GM23338 (cell line): ENCODE measurements around the gene UGDH. TPM values are rescaled to one million over a fixed set of nuclear protein-coding genes. Genes with fewer than 3 reads are reported as not detected.

Experiments used
- ATAC-seq: fragments of 200-7000 bp; cut with Tn5 transposase; 3 replicates; pipeline ENCODE4 v1.9.1; 2020
- DNase-seq: peaks from one replicate; pipeline ENCODE4 v3.0.0-alpha.2; 2015; ENCODE audit warnings: low spot score
- H2AFZ ChIP-seq: fragments of 200-600 bp; sonication (generic); 2 replicates; pipeline ENCODE4 v1.8.0; 2016; ENCODE audit warnings: antibody characterized with exemption, mild to moderate bottlenecking, moderate library complexity
- H3F3A ChIP-seq: fragments of 200-600 bp; sonication (generic); replicated peaks from 2 replicates; pipeline ENCODE4 v1.8.0; 2017; ENCODE audit warnings: antibody characterized with exemption, mixed run types, low read depth
- H3K27ac ChIP-seq: fragments of 200-600 bp; sonication (generic); 2 replicates; pipeline ENCODE4 v1.6.1; 2016; ENCODE audit warnings: low read depth
- H3K27me3 ChIP-seq: fragments of 200-600 bp; sonication (generic); 2 replicates; pipeline ENCODE4 v1.8.0; 2016; ENCODE audit warnings: mild to moderate bottlenecking, mixed run types, moderate library complexity; ENCODE audit not compliant: insufficient read depth
- H3K36me3 ChIP-seq: fragments of 200-600 bp; sonication (generic); 2 replicates; pipeline ENCODE4 v1.8.0; 2016; ENCODE audit warnings: mild to moderate bottlenecking; ENCODE audit not compliant: insufficient read depth
- H3K4me1 ChIP-seq: fragments of 200-600 bp; sonication (generic); 2 replicates; pipeline ENCODE4 v1.8.0; 2016; ENCODE audit warnings: mild to moderate bottlenecking, moderate library complexity; ENCODE audit not compliant: insufficient read depth
- H3K4me2 ChIP-seq: fragments of 200-600 bp; sonication (generic); 2 replicates; pipeline ENCODE4 v1.7.1; 2017; ENCODE audit warnings: mixed run types
- H3K4me3 ChIP-seq: fragments of 200-600 bp; sonication (generic); 2 replicates; pipeline ENCODE4 v1.6.1; 2016; ENCODE audit warnings: mixed run types
- H3K79me2 ChIP-seq: fragments of 200-600 bp; sonication (generic); replicated peaks from 2 replicates; pipeline ENCODE4 v1.8.0; 2017; ENCODE audit warnings: mild to moderate bottlenecking; ENCODE audit not compliant: insufficient read depth
- H3K9me2 ChIP-seq: fragments of 200-600 bp; sonication (generic); 2 replicates; pipeline ENCODE4 v1.8.0; 2017; ENCODE audit not compliant: insufficient read depth
- H4K20me1 ChIP-seq: fragments of 200-600 bp; sonication (generic); replicated peaks from 2 replicates; pipeline ENCODE4 v1.8.0; 2017; ENCODE audit warnings: mild to moderate bottlenecking; ENCODE audit not compliant: insufficient read depth
- H3K27ac Mint-ChIP-seq: 2 replicates; pipeline ENCODE4 v1.8.0; 2020; ENCODE audit warnings: inconsistent platforms, mild to moderate bottlenecking, moderate library complexity, mixed read lengths
- H3K27me3 Mint-ChIP-seq: 3 replicates; pipeline ENCODE4 v1.8.0; 2022; ENCODE audit warnings: low read depth, mild to moderate bottlenecking, moderate library complexity, mixed read lengths, inconsistent platforms; ENCODE audit not compliant: insufficient read depth, poor library complexity
- H3K36me3 Mint-ChIP-seq: 3 replicates; pipeline ENCODE4 v1.8.0; 2021; ENCODE audit warnings: low read depth, mild to moderate bottlenecking, inconsistent platforms, moderate library complexity, mixed read lengths
- H3K4me1 Mint-ChIP-seq: 3 replicates; pipeline ENCODE4 v1.8.0; 2020; ENCODE audit warnings: mild to moderate bottlenecking, inconsistent platforms, mixed read lengths
- H3K4me3 Mint-ChIP-seq: 3 replicates; pipeline ENCODE4 v1.8.0; 2021; ENCODE audit warnings: moderate library complexity, mild to moderate bottlenecking, inconsistent platforms, mixed read lengths
- H3K9me3 Mint-ChIP-seq: 3 replicates; pipeline ENCODE4 v1.8.0; 2020; ENCODE audit warnings: moderate library complexity, mild to moderate bottlenecking, inconsistent platforms, mixed read lengths
- CREB1 ChIP-seq: fragments of 250-450 bp; sonication (Bioruptor Pico); IDR thresholded peaks from 2 replicates; pipeline ENCODE4 v1.5.0; 2020; ENCODE audit warnings: low read depth, mild to moderate bottlenecking, moderate library complexity
- EZH2 ChIP-seq: fragments of 200-600 bp; sonication (generic); IDR thresholded peaks from one replicate; pipeline ENCODE4 v1.8.0; 2017; ENCODE audit warnings: antibody characterized with exemption, mild to moderate bottlenecking, low read depth; ENCODE audit not compliant: unreplicated experiment
- EZH2phosphoT487 ChIP-seq: fragments of 200-600 bp; sonication (generic); IDR thresholded peaks from one replicate; pipeline ENCODE4 v1.8.1; 2018; ENCODE audit warnings: antibody characterized with exemption; ENCODE audit not compliant: unreplicated experiment
- JUNB ChIP-seq: IDR thresholded peaks from one replicate; pipeline ENCODE4 v1.6.1; 2016; ENCODE audit warnings: antibody characterized with exemption; ENCODE audit not compliant: unreplicated experiment
- NANOG ChIP-seq: IDR thresholded peaks from 2 replicates; pipeline ENCODE4 v1.6.1; 2016; ENCODE audit warnings: antibody characterized with exemption, borderline replicate concordance
- POLR2AphosphoS5 ChIP-seq: IDR thresholded peaks from 2 replicates; pipeline ENCODE4 v1.6.1; 2016; ENCODE audit warnings: antibody characterized with exemption, low read depth
- STAT1 ChIP-seq: IDR thresholded peaks from one replicate; pipeline ENCODE4 v1.6.1; 2016; ENCODE audit warnings: antibody characterized with exemption; ENCODE audit not compliant: unreplicated experiment
- ZNF114 ChIP-seq: fragments of 250-450 bp; sonication (Bioruptor Pico); IDR thresholded peaks from 2 replicates; pipeline ENCODE4 v1.5.0; 2020; ENCODE audit warnings: mild to moderate bottlenecking, moderate library complexity
- ZNF331 ChIP-seq: fragments of 250-450 bp; sonication (Bioruptor Pico); IDR thresholded peaks from 2 replicates; pipeline ENCODE4 v1.5.0; 2020; ENCODE audit warnings: low read depth, mild to moderate bottlenecking, moderate library complexity
- polyA plus RNA-seq: library from polyadenylated mRNA; unstranded; fragments of >200 nt; fragmentation: Nextera tagmentation; extraction: Ambion mirVana; gene quantifications from 2 replicates; pipeline ENCODE4 v1.2.1, GENCODE V29; 2016
- total RNA-seq: library from RNA; depleted of rRNA; stranded (reverse); fragments of >200 nt; shearing (Covaris generic); gene quantifications from 2 replicates; pipeline ENCODE4 v1.2.3, GENCODE V29; 2014
- TF ChIP-seq, protein P1 (sequence below): fragments of 250-450 bp; sonication (Bioruptor Pico); IDR thresholded peaks from 2 replicates; pipeline ENCODE4 v1.5.0; 2020; ENCODE audit warnings: mild to moderate bottlenecking, moderate library complexity
- TF ChIP-seq, protein P2 (sequence below): IDR thresholded peaks from 2 replicates; pipeline ENCODE4 v1.6.1; 2016; ENCODE audit warnings: antibody characterized with exemption
- TF ChIP-seq, protein P3 (sequence below), 2 experiments: fragments of 200-600 bp in 1 of 2; sonication (generic) in 1 of 2; conservative IDR thresholded peaks; 2 replicates each; pipeline versions ENCODE4 v1.5.1 to v1.6.1; 2016 to 2017; ENCODE audit warnings: antibody characterized with exemption in 2 of 2, low read depth in 2 of 2, mild to moderate bottlenecking in 2 of 2, moderate library complexity in 1 of 2
- TF ChIP-seq, protein P4 (sequence below): IDR thresholded peaks from one replicate; pipeline ENCODE4 v1.6.1; 2018; ENCODE audit warnings: antibody characterized with exemption; ENCODE audit not compliant: unreplicated experiment

UGDH gene
- total and polyA plus RNA-seq, 2 experiments from 2014 or later, result 48.9 to 81.3 TPM

DNA sequence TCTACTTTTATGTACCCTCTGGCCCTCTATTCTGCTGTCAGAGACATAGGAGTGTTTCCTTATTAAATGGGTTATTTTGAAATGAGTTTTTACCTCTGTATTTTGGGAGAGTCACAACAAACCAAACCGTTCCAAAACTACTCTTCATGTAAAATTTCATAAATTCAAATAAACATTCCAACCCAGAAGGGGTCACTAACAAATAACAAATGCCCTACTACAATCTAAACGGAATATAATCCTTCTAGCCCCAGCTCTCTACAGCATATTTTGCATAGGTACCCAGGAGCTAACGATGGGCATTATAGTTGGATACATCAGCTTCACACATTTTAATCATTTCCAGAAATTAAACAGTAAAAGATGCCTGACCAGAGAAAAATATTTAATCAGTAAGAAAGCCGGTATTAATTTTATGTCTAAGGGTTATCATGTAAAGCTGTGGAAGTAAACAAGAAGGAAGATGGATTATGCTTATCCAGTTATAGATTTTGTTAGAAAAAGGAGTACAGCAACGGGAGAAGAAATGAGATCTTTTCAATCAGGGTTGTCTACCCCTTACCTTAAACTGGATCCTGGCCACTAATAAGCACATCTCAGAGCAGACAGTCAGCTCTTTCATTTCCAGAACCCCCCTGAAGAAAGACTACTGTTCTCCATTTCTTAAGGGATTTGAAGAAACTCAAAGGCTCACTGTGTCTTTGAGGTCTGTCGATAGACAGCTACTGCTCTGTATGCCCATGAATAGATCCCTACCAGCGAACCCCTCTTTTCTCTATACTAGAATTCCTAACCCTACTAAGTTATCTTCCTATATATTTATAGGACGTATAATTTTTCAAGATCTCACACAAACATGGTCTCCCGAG lies 1.2 kb downstream of the UGDH start:
- peak overlapping the region; percentile 98 for H3K27ac Mint-ChIP-seq
- TF ChIP-seq, protein P1, sequence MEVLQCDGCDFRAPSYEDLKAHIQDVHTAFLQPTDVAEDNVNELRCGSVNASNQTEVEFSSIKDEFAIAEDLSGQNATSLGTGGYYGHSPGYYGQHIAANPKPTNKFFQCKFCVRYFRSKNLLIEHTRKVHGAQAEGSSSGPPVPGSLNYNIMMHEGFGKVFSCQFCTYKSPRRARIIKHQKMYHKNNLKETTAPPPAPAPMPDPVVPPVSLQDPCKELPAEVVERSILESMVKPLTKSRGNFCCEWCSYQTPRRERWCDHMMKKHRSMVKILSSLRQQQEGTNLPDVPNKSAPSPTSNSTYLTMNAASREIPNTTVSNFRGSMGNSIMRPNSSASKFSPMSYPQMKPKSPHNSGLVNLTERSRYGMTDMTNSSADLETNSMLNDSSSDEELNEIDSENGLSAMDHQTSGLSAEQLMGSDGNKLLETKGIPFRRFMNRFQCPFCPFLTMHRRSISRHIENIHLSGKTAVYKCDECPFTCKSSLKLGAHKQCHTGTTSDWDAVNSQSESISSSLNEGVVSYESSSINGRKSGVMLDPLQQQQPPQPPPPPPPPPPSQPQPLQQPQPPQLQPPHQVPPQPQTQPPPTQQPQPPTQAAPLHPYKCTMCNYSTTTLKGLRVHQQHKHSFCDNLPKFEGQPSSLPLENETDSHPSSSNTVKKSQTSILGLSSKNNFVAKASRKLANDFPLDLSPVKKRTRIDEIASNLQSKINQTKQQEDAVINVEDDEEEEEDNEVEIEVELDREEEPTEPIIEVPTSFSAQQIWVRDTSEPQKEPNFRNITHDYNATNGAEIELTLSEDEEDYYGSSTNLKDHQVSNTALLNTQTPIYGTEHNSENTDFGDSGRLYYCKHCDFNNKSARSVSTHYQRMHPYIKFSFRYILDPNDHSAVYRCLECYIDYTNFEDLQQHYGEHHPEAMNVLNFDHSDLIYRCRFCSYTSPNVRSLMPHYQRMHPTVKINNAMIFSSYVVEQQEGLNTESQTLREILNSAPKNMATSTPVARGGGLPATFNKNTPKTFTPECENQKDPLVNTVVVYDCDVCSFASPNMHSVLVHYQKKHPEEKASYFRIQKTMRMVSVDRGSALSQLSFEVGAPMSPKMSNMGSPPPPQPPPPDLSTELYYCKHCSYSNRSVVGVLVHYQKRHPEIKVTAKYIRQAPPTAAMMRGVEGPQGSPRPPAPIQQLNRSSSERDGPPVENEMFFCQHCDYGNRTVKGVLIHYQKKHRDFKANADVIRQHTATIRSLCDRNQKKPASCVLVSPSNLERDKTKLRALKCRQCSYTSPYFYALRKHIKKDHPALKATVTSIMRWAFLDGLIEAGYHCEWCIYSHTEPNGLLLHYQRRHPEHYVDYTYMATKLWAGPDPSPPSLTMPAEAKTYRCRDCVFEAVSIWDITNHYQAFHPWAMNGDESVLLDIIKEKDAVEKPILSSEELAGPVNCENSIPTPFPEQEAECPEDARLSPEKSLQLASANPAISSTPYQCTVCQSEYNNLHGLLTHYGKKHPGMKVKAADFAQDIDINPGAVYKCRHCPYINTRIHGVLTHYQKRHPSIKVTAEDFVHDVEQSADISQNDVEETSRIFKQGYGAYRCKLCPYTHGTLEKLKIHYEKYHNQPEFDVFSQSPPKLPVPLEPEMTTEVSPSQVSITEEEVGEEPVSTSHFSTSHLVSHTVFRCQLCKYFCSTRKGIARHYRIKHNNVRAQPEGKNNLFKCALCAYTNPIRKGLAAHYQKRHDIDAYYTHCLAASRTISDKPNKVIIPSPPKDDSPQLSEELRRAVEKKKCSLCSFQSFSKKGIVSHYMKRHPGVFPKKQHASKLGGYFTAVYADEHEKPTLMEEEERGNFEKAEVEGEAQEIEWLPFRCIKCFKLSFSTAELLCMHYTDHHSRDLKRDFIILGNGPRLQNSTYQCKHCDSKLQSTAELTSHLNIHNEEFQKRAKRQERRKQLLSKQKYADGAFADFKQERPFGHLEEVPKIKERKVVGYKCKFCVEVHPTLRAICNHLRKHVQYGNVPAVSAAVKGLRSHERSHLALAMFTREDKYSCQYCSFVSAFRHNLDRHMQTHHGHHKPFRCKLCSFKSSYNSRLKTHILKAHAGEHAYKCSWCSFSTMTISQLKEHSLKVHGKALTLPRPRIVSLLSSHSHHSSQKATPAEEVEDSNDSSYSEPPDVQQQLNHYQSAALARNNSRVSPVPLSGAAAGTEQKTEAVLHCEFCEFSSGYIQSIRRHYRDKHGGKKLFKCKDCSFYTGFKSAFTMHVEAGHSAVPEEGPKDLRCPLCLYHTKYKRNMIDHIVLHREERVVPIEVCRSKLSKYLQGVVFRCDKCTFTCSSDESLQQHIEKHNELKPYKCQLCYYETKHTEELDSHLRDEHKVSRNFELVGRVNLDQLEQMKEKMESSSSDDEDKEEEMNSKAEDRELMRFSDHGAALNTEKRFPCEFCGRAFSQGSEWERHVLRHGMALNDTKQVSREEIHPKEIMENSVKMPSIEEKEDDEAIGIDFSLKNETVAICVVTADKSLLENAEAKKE (CRISPR knock-in tag), result no peak
- TF ChIP-seq CREB1, result no peak
- no peak for TF ChIP-seq JUNB
- no peak for TF ChIP-seq EZH2phosphoT487
- TF ChIP-seq STAT1, result no peak
- no peak for TF ChIP-seq ZNF331 (CRISPR knock-in tag)
- no peak for TF ChIP-seq EZH2
- no peak for TF ChIP-seq NANOG
- TF ChIP-seq, protein P2, sequence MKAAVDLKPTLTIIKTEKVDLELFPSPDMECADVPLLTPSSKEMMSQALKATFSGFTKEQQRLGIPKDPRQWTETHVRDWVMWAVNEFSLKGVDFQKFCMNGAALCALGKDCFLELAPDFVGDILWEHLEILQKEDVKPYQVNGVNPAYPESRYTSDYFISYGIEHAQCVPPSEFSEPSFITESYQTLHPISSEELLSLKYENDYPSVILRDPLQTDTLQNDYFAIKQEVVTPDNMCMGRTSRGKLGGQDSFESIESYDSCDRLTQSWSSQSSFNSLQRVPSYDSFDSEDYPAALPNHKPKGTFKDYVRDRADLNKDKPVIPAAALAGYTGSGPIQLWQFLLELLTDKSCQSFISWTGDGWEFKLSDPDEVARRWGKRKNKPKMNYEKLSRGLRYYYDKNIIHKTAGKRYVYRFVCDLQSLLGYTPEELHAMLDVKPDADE, result no peak
- TF ChIP-seq, protein P3, sequence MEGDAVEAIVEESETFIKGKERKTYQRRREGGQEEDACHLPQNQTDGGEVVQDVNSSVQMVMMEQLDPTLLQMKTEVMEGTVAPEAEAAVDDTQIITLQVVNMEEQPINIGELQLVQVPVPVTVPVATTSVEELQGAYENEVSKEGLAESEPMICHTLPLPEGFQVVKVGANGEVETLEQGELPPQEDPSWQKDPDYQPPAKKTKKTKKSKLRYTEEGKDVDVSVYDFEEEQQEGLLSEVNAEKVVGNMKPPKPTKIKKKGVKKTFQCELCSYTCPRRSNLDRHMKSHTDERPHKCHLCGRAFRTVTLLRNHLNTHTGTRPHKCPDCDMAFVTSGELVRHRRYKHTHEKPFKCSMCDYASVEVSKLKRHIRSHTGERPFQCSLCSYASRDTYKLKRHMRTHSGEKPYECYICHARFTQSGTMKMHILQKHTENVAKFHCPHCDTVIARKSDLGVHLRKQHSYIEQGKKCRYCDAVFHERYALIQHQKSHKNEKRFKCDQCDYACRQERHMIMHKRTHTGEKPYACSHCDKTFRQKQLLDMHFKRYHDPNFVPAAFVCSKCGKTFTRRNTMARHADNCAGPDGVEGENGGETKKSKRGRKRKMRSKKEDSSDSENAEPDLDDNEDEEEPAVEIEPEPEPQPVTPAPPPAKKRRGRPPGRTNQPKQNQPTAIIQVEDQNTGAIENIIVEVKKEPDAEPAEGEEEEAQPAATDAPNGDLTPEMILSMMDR (conservative IDR thresholded peaks at IDR 0.05; ENCODE audit: low read depth in 2 of 2), result no peak
- no peak for TF ChIP-seq POLR2AphosphoS5
- no peak for TF ChIP-seq ZNF114
- TF ChIP-seq, protein P4, sequence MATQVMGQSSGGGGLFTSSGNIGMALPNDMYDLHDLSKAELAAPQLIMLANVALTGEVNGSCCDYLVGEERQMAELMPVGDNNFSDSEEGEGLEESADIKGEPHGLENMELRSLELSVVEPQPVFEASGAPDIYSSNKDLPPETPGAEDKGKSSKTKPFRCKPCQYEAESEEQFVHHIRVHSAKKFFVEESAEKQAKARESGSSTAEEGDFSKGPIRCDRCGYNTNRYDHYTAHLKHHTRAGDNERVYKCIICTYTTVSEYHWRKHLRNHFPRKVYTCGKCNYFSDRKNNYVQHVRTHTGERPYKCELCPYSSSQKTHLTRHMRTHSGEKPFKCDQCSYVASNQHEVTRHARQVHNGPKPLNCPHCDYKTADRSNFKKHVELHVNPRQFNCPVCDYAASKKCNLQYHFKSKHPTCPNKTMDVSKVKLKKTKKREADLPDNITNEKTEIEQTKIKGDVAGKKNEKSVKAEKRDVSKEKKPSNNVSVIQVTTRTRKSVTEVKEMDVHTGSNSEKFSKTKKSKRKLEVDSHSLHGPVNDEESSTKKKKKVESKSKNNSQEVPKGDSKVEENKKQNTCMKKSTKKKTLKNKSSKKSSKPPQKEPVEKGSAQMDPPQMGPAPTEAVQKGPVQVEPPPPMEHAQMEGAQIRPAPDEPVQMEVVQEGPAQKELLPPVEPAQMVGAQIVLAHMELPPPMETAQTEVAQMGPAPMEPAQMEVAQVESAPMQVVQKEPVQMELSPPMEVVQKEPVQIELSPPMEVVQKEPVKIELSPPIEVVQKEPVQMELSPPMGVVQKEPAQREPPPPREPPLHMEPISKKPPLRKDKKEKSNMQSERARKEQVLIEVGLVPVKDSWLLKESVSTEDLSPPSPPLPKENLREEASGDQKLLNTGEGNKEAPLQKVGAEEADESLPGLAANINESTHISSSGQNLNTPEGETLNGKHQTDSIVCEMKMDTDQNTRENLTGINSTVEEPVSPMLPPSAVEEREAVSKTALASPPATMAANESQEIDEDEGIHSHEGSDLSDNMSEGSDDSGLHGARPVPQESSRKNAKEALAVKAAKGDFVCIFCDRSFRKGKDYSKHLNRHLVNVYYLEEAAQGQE, result no peak
- no peaks in the 10 kb centered on the region for H3K27me3 ChIP-seq
- peaks cover 8% of the 10 kb centered on the region for H3K36me3 ChIP-seq
- peaks cover 28% of the 10 kb centered on the region for H4K20me1 ChIP-seq
- ATAC-seq (no peak), DNase-seq (no peak)
- peak overlapping the region; percentile 97 for H3K27ac ChIP-seq
- peak overlapping the region; percentile 99 for H3K4me2 ChIP-seq
- no peaks in the 10 kb centered on the region for H3K9me2 ChIP-seq
- peak overlapping the region; percentile 98 for H3K4me3 ChIP-seq
- H3K79me2 ChIP-seq, result peaks cover 85% of the 10 kb centered on the region
- peaks cover 17% of the 10 kb centered on the region for H3K27me3 Mint-ChIP-seq
- H3K4me1 Mint-ChIP-seq, result peaks cover 9% of the 10 kb centered on the region; the same call in 2 of the 3 replicates
- H3K9me3 Mint-ChIP-seq, result peaks cover 17% of the 10 kb centered on the region
- peaks cover 40% of the 10 kb centered on the region for H3K36me3 Mint-ChIP-seq
- peaks cover 7% of the 10 kb centered on the region; the same call in 1 of the 2 replicates for H3K4me1 ChIP-seq
- H3F3A ChIP-seq, result peaks cover 7% of the 10 kb centered on the region
- peak overlapping the region; percentile 100 for H3K4me3 Mint-ChIP-seq
- peak overlapping the region; percentile 97 for H2AFZ ChIP-seq
